ENCODE data around the gene A1BG.

DNA sequence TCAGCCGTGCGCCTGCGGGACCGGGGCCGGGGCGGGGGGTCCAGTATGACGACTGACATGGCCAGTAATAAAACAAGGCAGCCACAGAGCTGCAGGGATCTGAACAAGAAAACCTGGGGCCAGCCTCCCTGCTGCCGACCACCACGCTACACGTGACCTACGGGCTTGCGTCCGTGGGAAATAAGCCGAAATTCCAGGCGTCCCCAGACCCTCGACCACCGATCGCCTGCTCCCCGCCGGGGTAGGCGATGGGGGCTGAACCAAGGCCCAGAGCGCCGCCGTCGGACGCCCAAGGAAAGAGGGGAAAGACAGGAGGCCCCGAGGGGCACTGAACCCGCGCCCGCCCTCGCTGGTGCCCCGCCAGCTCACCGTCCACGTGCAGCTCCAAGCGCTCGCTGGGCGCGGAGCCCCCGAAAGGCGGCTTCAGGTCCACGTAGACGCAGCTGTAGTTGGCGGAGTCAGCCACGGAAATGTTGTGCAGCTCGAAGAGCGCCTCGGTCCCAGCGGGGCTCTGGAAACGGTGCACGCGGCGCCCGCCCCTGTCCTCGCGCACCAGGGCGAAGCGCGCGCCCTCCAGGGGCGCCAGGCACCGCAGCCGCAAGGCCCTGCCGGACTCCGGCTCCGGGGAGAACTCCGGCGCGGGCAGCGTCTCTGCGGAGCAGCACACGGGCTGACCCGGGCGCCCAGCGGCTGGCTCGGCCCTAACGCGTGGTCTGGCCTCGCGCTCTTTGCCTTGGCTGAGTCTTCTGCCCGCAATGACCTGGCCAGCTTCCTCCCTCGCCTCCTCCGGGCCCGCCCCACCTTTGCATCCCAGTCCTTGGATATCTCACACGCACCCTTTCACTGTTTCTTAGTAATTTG is 3.1 kb downstream of the A1BG start:
- TF ChIP-seq, protein P1, sequence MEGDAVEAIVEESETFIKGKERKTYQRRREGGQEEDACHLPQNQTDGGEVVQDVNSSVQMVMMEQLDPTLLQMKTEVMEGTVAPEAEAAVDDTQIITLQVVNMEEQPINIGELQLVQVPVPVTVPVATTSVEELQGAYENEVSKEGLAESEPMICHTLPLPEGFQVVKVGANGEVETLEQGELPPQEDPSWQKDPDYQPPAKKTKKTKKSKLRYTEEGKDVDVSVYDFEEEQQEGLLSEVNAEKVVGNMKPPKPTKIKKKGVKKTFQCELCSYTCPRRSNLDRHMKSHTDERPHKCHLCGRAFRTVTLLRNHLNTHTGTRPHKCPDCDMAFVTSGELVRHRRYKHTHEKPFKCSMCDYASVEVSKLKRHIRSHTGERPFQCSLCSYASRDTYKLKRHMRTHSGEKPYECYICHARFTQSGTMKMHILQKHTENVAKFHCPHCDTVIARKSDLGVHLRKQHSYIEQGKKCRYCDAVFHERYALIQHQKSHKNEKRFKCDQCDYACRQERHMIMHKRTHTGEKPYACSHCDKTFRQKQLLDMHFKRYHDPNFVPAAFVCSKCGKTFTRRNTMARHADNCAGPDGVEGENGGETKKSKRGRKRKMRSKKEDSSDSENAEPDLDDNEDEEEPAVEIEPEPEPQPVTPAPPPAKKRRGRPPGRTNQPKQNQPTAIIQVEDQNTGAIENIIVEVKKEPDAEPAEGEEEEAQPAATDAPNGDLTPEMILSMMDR (IDR thresholded peaks at IDR 0.05 in 4 of 5, conservative IDR thresholded peaks at IDR 0.05 in 1 of 5) = no peak
- TF ChIP-seq POLR2A (IDR thresholded peaks at IDR 0.05) = no peak

Data from gastrocnemius medialis (tissue), 4 donors.